HEK293T (cell line): ENCODE measurements around the gene SLC9A7.

Experiments
- FOXK2 ChIP-seq: fragments of 450-650 bp; IDR thresholded peaks from 2 replicates; pipeline ENCODE4 v1.6.1; 2016; ENCODE audit warnings: mild to moderate bottlenecking
- SUZ12 ChIP-seq: fragments of 450-650 bp; IDR thresholded peaks from 2 replicates; pipeline ENCODE4 v1.6.1; 2016; ENCODE audit warnings: mild to moderate bottlenecking

DNA sequence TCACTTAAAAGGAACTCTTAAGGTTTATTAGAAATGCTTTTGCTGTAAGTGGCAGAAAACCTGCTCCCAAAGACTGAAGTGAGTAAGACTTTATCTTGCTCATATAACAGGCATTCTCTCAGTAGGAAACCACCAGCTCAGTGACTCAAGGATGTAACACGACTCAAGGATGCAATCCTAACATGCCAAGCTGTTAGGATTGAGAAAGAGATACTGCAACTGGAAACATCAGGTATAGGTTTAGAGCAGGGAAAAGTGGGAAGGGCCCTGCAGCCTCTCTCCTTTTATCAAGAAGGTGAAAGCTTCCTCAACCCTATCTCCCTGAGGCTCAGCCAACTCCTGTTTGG is 11.9 kb upstream of the SLC9A7 start:
- TF ChIP-seq FOXK2 (no peak), SUZ12 (no peak)
